Psoas muscle (tissue), 8 donors: Measurements from ENCODE around the gene HLA-DPB1. TPM values are rescaled to one million over a fixed set of nuclear protein-coding genes. Genes with fewer than 3 reads are reported as not detected.

Experiments used
- ATAC-seq, 4 donors: fragments of 200-7000 bp; cut with Tn5 transposase; one replicate each; pipeline ENCODE4 v1.9.1; 2020; ENCODE audit warnings: moderate library complexity in 3 of 4, mild to moderate bottlenecking in 2 of 4
- DNase-seq, 2 donors: peaks; one replicate each; pipeline ENCODE4 v3.0.0-alpha.2; 2020
- H3K27ac ChIP-seq: fragments of 200-600 bp; one replicate; pipeline ENCODE4 v1.8.0; 2022
- H3K27me3 ChIP-seq, 3 donors: fragments of 200-600 bp in 1 of 3; one replicate each; pipeline versions ENCODE4 v1.6.1 to v1.8.0; 2013 to 2022; ENCODE audit warnings: low read length in 2 of 3, mild to moderate bottlenecking in 2 of 3, moderate library complexity in 1 of 3; ENCODE audit not compliant: insufficient read depth in 3 of 3
- H3K36me3 ChIP-seq, 2 donors: fragments of 200-600 bp in 1 of 2; one replicate each; pipeline versions ENCODE4 v1.6.1 to v1.8.0; 2013 to 2022; ENCODE audit warnings: low read depth in 1 of 2, mild to moderate bottlenecking in 1 of 2, moderate library complexity in 1 of 2; ENCODE audit not compliant: insufficient read depth in 1 of 2
- H3K4me1 ChIP-seq: fragments of 200-600 bp; one replicate; pipeline ENCODE4 v1.8.0; 2022
- H3K4me3 ChIP-seq: fragments of 200-600 bp; one replicate; pipeline ENCODE4 v1.8.0; 2022; ENCODE audit warnings: mild to moderate bottlenecking
- H3K9me3 ChIP-seq: fragments of 200-600 bp; one replicate; pipeline ENCODE4 v1.8.0; 2022
- WGBS, 3 donors: extraction: QIAGEN DNeasy Blood & Tissue Kit; methylation state at CpG; one replicate each; pipeline versions ENCODE4 v1.1.6 to v1.1.7; 2013; 5-methylcytosine and 5-hydroxymethylcytosine counted together
- intact Hi-C, 2 donors: fragments of 100-400 bp; cut with DNase I; formaldehyde crosslinking; loops; one replicate each; pipeline versions ENCODE4 v1.11.0 to v1.14.2; 2022
- polyA plus RNA-seq, 3 donors: library from polyadenylated mRNA; stranded (reverse); fragments of 200-250 nt; gene quantifications; one replicate each; pipeline ENCODE4 v1.2.3, GENCODE V29; 2013
- total RNA-seq, 4 donors: library from RNA; stranded (reverse); fragmentation: NEBNext Ultra II Directional in 2 of 4; extraction: Animal tissue kit (Norgen Biotek cat#: 25700) in 2 of 4; gene quantifications; one replicate each; pipeline versions ENCODE4 v1.2.1 to v1.2.4, GENCODE V29; 2021 to 2023
- TF ChIP-seq, protein P1 (sequence below): fragments of 200-600 bp; IDR thresholded peaks from one replicate; pipeline ENCODE4 v1.8.0; 2022; ENCODE audit warnings: antibody characterized with exemption
- donor health status: healthy with polysubstance abuse.
- donor health status: DM: no; HTN: no; CAD: no; lungs with moderate emphysema.
- donor health status: Bipolar disorder and iron deficiency.
- donor health status: healthy.
- donor health status: DM: yes; HTN: yes; CAD: no.
- donor health status: DM: no; HTN: no; CAD: no.
- donor health status: DM: no; HTN: no; CAD: no.
- donor health status: DM: yes; HTN: yes; CAD: no.

Gene HLA-DPB1
- total and polyA plus RNA-seq, 7 donors, result 11.0 to 33.2 (median 17.0) TPM

- intact Hi-C loops, result no loop called here
- WGBS, 3 donors, result 73 to 91% (median 78%) methylated on average over 5 to 6 of the region's 6 CpGs
- DNase-seq, result no peak
- Histone ChIP-seq H3K4me1 (no peaks in the 10 kb centered on the region), H3K27me3 (peaks cover 0 to 8% (median 4%) of the 10 kb centered on the region in 3 donors), H3K36me3 (no peaks in the 10 kb centered on the region), H3K4me3 (no peak overlapping the region), H3K9me3 (no peaks in the 10 kb centered on the region), H3K27ac (no peak overlapping the region)
- TF ChIP-seq, protein P1, sequence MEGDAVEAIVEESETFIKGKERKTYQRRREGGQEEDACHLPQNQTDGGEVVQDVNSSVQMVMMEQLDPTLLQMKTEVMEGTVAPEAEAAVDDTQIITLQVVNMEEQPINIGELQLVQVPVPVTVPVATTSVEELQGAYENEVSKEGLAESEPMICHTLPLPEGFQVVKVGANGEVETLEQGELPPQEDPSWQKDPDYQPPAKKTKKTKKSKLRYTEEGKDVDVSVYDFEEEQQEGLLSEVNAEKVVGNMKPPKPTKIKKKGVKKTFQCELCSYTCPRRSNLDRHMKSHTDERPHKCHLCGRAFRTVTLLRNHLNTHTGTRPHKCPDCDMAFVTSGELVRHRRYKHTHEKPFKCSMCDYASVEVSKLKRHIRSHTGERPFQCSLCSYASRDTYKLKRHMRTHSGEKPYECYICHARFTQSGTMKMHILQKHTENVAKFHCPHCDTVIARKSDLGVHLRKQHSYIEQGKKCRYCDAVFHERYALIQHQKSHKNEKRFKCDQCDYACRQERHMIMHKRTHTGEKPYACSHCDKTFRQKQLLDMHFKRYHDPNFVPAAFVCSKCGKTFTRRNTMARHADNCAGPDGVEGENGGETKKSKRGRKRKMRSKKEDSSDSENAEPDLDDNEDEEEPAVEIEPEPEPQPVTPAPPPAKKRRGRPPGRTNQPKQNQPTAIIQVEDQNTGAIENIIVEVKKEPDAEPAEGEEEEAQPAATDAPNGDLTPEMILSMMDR, result no peak
- no peak for ATAC-seq
These were observed 25.6 kb upstream of the HLA-DPB1 start for GRCh38 chr6:33050014-33050810.

GRCh38 chr6:33052627-33053026, 23.2 kb upstream of the HLA-DPB1 start:
- intact Hi-C loops, result no loop called here
- no peaks in the 10 kb centered on the region for H3K36me3 ChIP-seq
- no peak for ATAC-seq
- no peak overlapping the region for H3K27ac ChIP-seq
- no peaks in the 10 kb centered on the region for H3K4me1 ChIP-seq
- peaks cover 0 to 12% (median 4%) of the 10 kb centered on the region in 3 donors for H3K27me3 ChIP-seq
- H3K9me3 ChIP-seq, result no peaks in the 10 kb centered on the region
- TF ChIP-seq, protein P1, result no peak
- H3K4me3 ChIP-seq, result no peak overlapping the region
- no peak for DNase-seq

DNA sequence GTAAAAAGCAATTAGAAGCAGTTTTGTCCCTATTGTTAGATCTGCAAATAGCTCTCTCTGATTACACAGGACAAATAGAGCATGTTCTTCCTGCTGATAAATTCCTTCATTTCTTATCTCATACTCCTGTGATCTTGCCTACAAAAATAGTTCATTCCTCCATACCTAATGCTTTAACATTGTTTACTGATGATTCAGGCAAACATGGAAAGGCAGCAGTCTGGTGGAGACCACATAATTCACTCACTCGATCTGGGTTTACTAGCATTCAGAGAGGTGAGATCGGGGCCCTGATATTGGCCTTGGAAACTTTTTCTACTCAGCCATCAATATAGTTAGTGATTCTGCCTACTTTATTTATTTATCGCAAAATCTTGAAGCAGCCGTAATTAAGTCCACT, 22.6 kb upstream of the HLA-DPB1 start:
- Histone ChIP-seq H3K36me3 (no peaks in the 10 kb centered on the region), H3K27ac (no peak overlapping the region), H3K4me1 (no peaks in the 10 kb centered on the region), H3K9me3 (no peaks in the 10 kb centered on the region), H3K4me3 (no peak overlapping the region), H3K27me3 (peaks cover 0 to 12% (median 4%) of the 10 kb centered on the region in 3 donors)
- ATAC-seq, result no peak
- DNase-seq, result no peak
- intact Hi-C loops, result no loop called here
- TF ChIP-seq, protein P1, result no peak
- 41 to 62% (median 42%) methylated on average over 4 of the region's 4 CpGs for WGBS, 3 donors

DNA sequence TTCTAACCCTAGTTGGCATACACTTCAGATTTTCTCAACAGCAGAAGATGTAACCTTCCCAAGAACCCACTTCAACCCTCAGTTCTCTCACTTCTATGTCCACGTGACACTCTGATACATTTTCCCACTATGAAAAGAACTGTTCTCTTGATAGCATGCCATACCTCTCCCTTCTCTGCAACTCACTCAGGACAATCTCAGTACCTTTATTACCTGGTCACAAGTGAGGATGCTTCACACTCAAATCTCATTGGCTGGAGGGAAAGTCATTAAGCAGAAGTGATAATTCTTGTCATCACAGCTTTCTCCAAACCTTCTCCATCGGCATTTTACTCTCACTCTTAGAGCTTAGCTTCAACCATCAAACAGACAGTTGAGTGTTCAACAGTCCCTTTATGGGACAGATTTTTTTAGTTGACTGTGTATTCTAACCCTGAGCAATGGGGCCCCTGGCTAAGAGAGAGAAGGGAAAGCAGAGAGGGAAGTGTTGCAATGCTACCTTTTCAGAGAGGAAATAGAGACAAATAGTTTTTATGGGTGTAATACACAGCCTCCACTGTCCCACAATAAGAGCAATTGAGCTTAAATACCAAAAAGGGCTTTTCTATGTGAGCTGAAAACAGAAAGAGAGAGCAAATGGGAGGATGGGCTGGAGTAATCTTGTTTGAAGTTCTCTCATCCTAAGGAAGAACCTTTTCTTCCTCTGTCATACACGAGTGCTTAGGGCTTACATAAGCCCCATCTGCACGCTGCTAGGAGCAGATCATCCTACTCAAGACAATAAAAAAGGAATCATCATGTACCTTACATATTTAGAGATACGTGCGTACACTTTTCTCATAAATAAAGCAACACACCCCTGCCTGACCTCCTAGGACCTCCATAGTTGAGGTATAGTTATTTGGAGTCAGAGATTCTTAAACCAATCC, 18.3 kb upstream of the HLA-DPB1 start:
- H3K9me3 ChIP-seq, result no peaks in the 10 kb centered on the region
- DNase-seq (no peak), ATAC-seq (no peak)
- WGBS, 3 donors, result 45 to 57% (median 46%) methylated on average over 6 of the region's 6 CpGs
- H3K4me3 ChIP-seq, result no peak overlapping the region
- peaks cover 0 to 4% (median 0%) of the 10 kb centered on the region in 3 donors for H3K27me3 ChIP-seq
- TF ChIP-seq, protein P1, result no peak
- H3K27ac ChIP-seq, result no peak overlapping the region
- H3K36me3 ChIP-seq, result no peaks in the 10 kb centered on the region
- intact Hi-C loops, result no loop called here
- no peaks in the 10 kb centered on the region for H3K4me1 ChIP-seq
